Peyer's patch (tissue), 4 donors: ENCODE results near the gene CRACR2A.

Experiments
- CTCF ChIP-seq, 6 experiments: fragments of 450-650 bp in 4 of 6; fragments of 200-600 bp in 2 of 6; sonication (generic) in 1 of 6; IDR thresholded peaks; one replicate each; pipeline ENCODE4 v1.5.1; 2017 to 2019; ENCODE audit warnings: antibody characterized with exemption in 6 of 6, mild to moderate bottlenecking in 3 of 6, moderate library complexity in 1 of 6
- POLR2A ChIP-seq, 2 donors: fragments of 450-650 bp; IDR thresholded peaks; one replicate each; pipeline ENCODE4 v1.5.1; 2017; ENCODE audit warnings: antibody characterized with exemption in 2 of 2, mild to moderate bottlenecking in 2 of 2, moderate library complexity in 2 of 2

DNA sequence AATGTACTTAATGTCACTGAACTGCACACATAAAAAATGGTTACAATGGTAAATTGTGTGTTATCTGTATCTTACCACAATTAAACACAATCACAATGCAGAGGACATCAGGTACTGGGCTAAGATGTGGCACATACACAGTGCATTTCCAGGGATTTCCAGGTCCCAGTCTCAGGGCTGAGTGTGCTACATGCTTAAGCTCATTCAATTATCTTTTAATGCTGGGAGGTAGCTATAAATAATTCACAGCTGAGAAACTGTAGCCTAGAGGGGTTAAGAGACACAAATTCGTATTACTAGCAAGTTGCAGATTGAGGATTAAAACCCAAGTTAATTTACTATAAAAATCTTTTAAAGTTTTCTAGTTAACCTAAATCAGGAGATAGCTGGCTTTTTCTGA, 67.1 kb downstream of the CRACR2A start:
- no peak for TF ChIP-seq CTCF (IDR thresholded peaks at IDR 0.05)
- no peak for TF ChIP-seq POLR2A (IDR thresholded peaks at IDR 0.05)
